DMS 273 (cell line): ENCODE data around the gene KRT23.

Source experiments
- DNase-seq: peaks from one replicate; lab custom pipeline; 2025; ENCODE audit not compliant: unreplicated experiment; lab: John Stamatoyannopoulos, UW

KRT23 gene

GRCh38 chr17:40912486-40913210 lies 24.8 kb downstream of the KRT23 start:
- DNase-seq = no peak

GRCh38 chr17:40910441-40910841 lies 27.0 kb downstream of the KRT23 start:
- DNase-seq = no peak

- DNase-seq = no peak
Measured at GRCh38 chr17:40909755-40910154, 27.7 kb downstream of the KRT23 start.

- peak; percentile 91 for DNase-seq
Measured at GRCh38 chr17:40909351-40909750, 28.1 kb downstream of the KRT23 start.

GRCh38 chr17:40906613-40907012 lies 30.8 kb downstream of the KRT23 start:
- no peak for DNase-seq

- no peak for DNase-seq
Measured at GRCh38 chr17:40905370-40905769, 32.1 kb downstream of the KRT23 start.

- no peak for DNase-seq
Measured at GRCh38 chr17:40903129-40903847, 34.2 kb downstream of the KRT23 start.

- DNase-seq = no peak
Measured at GRCh38 chr17:40902498-40902897, 34.9 kb downstream of the KRT23 start.

- no peak for DNase-seq
Measured at GRCh38 chr17:40901981-40902474, 35.4 kb downstream of the KRT23 start.

GRCh38 chr17:40900809-40901356 lies 36.6 kb downstream of the KRT23 start:
- no peak for DNase-seq

GRCh38 chr17:40896916-40897455 lies 40.5 kb downstream of the KRT23 start:
- no peak for DNase-seq

- DNase-seq = no peak
Measured at GRCh38 chr17:40895106-40895730, 42.2 kb downstream of the KRT23 start.

- no peak for DNase-seq
Measured at GRCh38 chr17:40888196-40888720, 49.2 kb downstream of the KRT23 start.

- DNase-seq = no peak
Measured at GRCh38 chr17:40886090-40886489, 51.4 kb downstream of the KRT23 start.

GRCh38 chr17:40884708-40885512 lies 52.5 kb downstream of the KRT23 start, which contains the start of gene KRT20:
TSS of gene KRT20 (minus strand) at chr17:40885242. CDS start at chr17:40885185, 57 bp downstream.
- DNase-seq = peak; percentile 26

- DNase-seq = no peak
Measured at GRCh38 chr17:40883626-40884334, 53.7 kb downstream of the KRT23 start.

GRCh38 chr17:40883031-40883430 lies 54.4 kb downstream of the KRT23 start:
- DNase-seq = no peak

GRCh38 chr17:40879026-40879425 lies 58.4 kb downstream of the KRT23 start:
- no peak for DNase-seq

GRCh38 chr17:40878044-40878443 lies 59.4 kb downstream of the KRT23 start:
- no peak for DNase-seq

GRCh38 chr17:40873801-40874200 lies 63.6 kb downstream of the KRT23 start:
- no peak for DNase-seq
